OCI-LY1 (cell line): ENCODE data around the gene CD163L1.

Source experiments
- H2AFZ ChIP-seq: fragments of 200-600 bp; sonication (generic), shearing (Covaris generic); 2 replicates; pipeline ENCODE4 v1.6.0; 2014; ENCODE audit warnings: antibody characterized with exemption, mild to moderate bottlenecking, low read length
- H3F3A ChIP-seq: fragments of 200-600 bp; sonication (generic), shearing (Covaris generic); 2 replicates; pipeline ENCODE4 v1.6.0; 2014; ENCODE audit warnings: mild to moderate bottlenecking, antibody characterized with exemption, low read length, moderate library complexity; ENCODE audit not compliant: insufficient read depth
- H3K27ac ChIP-seq: fragments of 200-600 bp; sonication (generic); 2 replicates; pipeline ENCODE4 v1.5.1; 2014; ENCODE audit warnings: low read length, mixed run types, mild to moderate bottlenecking, low read depth; ENCODE audit not compliant: poor library complexity, severe bottlenecking
- H3K27me3 ChIP-seq: fragments of 200-600 bp; sonication (generic); 2 replicates; pipeline ENCODE4 v1.6.0; 2014; ENCODE audit warnings: antibody characterized with exemption, mild to moderate bottlenecking, low read length, moderate library complexity; ENCODE audit not compliant: insufficient read depth
- H3K36me3 ChIP-seq: fragments of 200-600 bp; sonication (generic); 2 replicates; pipeline ENCODE4 v1.6.1; 2014; ENCODE audit warnings: mild to moderate bottlenecking, antibody characterized with exemption, low read length, moderate library complexity, mixed read lengths; ENCODE audit not compliant: insufficient read depth
- H3K4me1 ChIP-seq: fragments of 200-600 bp; sonication (generic); 2 replicates; pipeline ENCODE4 v1.5.1; 2014; ENCODE audit warnings: mild to moderate bottlenecking, low read length, moderate library complexity; ENCODE audit not compliant: insufficient read depth, severe bottlenecking
- H3K4me2 ChIP-seq: fragments of 200-600 bp; sonication (generic), shearing (Covaris generic); 2 replicates; pipeline ENCODE4 v1.6.1; 2014; ENCODE audit warnings: low read length
- H3K4me3 ChIP-seq: fragments of 200-600 bp; sonication (generic); 2 replicates; pipeline ENCODE4 v1.5.1; 2014; ENCODE audit warnings: low read length, low read depth, mild to moderate bottlenecking, mixed read lengths; ENCODE audit not compliant: poor library complexity, severe bottlenecking
- H3K79me2 ChIP-seq: fragments of 200-600 bp; shearing (Covaris generic); 2 replicates; pipeline ENCODE4 v1.6.1; 2016; ENCODE audit warnings: mixed run types, low read length, mixed read lengths; ENCODE audit not compliant: insufficient read depth
- H3K9ac ChIP-seq: fragments of 200-600 bp; sonication (generic), shearing (Covaris generic); 2 replicates; pipeline ENCODE4 v1.6.1; 2014; ENCODE audit warnings: mild to moderate bottlenecking, low read length, mixed read lengths
- H3K9me2 ChIP-seq: fragments of 200-600 bp; sonication (generic), shearing (Covaris generic); 2 replicates; pipeline ENCODE4 v1.6.1; 2014; ENCODE audit warnings: low read depth, mild to moderate bottlenecking, low read length, mixed read lengths
- H3K9me3 ChIP-seq: fragments of 200-600 bp; shearing (Covaris generic); 2 replicates; pipeline ENCODE4 v1.6.1; 2014; ENCODE audit warnings: low read length, mixed read lengths
- H4K20me1 ChIP-seq: fragments of 200-600 bp; sonication (generic), shearing (Covaris generic); 2 replicates; pipeline ENCODE4 v1.6.0; 2016; ENCODE audit warnings: mild to moderate bottlenecking, low read length; ENCODE audit not compliant: insufficient read depth
- CTCF ChIP-seq: fragments of 200-600 bp; sonication (generic), shearing (Covaris generic); IDR thresholded peaks from 2 replicates; pipeline ENCODE4 v1.5.1; 2017; ENCODE audit warnings: mild to moderate bottlenecking, antibody characterized with exemption, low read length, moderate library complexity, mixed read lengths
- EZH2 ChIP-seq: fragments of 200-600 bp; sonication (generic), shearing (Covaris generic); IDR thresholded peaks from 2 replicates; pipeline ENCODE4 v1.8.0; 2017; ENCODE audit warnings: borderline replicate concordance, mixed run types, mild to moderate bottlenecking, antibody characterized with exemption, low read length, moderate library complexity, mixed read lengths

The CD163L1 gene

DNA sequence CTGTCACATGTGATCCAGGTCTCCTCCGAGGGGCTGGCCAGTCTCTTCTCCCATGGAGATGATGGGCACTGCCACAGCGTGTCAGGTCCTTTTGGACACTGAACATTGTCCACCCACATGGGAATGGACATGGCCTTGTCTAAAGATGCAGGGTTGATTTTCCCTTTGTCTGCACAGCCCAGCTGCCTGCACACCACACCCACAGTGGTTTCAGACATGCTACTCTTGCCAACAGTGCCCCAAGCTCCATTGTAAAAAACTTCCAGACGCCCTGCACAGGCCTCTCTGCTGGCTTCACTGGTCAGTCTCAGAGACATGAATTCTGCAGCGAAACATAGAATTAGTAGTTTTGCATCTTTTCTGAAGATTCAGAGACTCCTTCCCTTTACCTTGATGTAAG lies 41.1 kb upstream of the CD163L1 start:
- no peaks in the 10 kb centered on the region for H3K4me1 ChIP-seq
- no peak overlapping the region for H2AFZ ChIP-seq
- H3K27me3 ChIP-seq = no peaks in the 10 kb centered on the region
- H3K9me2 ChIP-seq = no peaks in the 10 kb centered on the region
- no peaks in the 10 kb centered on the region for H3K9me3 ChIP-seq
- TF ChIP-seq CTCF (no peak), EZH2 (no peak)
- no peak overlapping the region for H3K4me3 ChIP-seq
- H3K9ac ChIP-seq = no peak overlapping the region
- H3K79me2 ChIP-seq = no peaks in the 10 kb centered on the region
- H3K27ac ChIP-seq = no peak overlapping the region
- H3F3A ChIP-seq = no peaks in the 10 kb centered on the region
- H3K4me2 ChIP-seq = no peak overlapping the region
- no peaks in the 10 kb centered on the region for H4K20me1 ChIP-seq
- H3K36me3 ChIP-seq = no peaks in the 10 kb centered on the region

DNA sequence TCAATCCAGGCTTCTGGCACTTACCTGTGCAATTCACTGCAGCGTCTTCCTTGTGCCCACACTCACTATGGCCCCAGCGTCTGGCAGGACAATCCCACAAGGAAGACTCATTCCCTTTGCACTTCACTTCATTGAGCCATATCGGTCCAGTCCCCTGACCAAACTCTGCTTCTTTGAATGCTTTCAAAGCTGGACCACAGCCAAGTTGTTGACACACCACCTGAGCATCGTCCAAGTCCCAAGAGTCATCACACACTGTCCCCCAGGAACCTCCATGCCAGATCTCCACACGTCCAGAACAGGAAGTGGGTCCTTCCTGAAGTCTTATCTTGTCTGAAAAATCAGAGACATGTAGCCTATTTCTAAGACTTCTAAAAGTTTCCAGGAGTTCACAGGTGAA lies 39.4 kb upstream of the CD163L1 start:
- Histone ChIP-seq H4K20me1 (no peaks in the 10 kb centered on the region), H3F3A (no peaks in the 10 kb centered on the region), H3K9me3 (no peaks in the 10 kb centered on the region), H3K27me3 (no peaks in the 10 kb centered on the region), H3K4me2 (no peak overlapping the region), H3K27ac (no peak overlapping the region), H2AFZ (no peak overlapping the region), H3K36me3 (no peaks in the 10 kb centered on the region), H3K9me2 (no peaks in the 10 kb centered on the region), H3K4me1 (no peaks in the 10 kb centered on the region), H3K9ac (no peak overlapping the region), H3K79me2 (no peaks in the 10 kb centered on the region), H3K4me3 (no peak overlapping the region)
- TF ChIP-seq EZH2 = no peak
- no peak for TF ChIP-seq CTCF

- Histone ChIP-seq H3K4me3 (no peak overlapping the region), H3K36me3 (no peaks in the 10 kb centered on the region), H3K9ac (no peak overlapping the region), H2AFZ (no peak overlapping the region), H3K9me2 (no peaks in the 10 kb centered on the region), H4K20me1 (no peaks in the 10 kb centered on the region), H3K4me2 (no peak overlapping the region), H3K27me3 (no peaks in the 10 kb centered on the region), H3K79me2 (no peaks in the 10 kb centered on the region), H3F3A (no peaks in the 10 kb centered on the region), H3K4me1 (no peaks in the 10 kb centered on the region), H3K9me3 (no peaks in the 10 kb centered on the region), H3K27ac (no peak overlapping the region)
- TF ChIP-seq CTCF = no peak
- TF ChIP-seq EZH2 = no peak
These were observed 35.8 kb upstream of the CD163L1 start for GRCh38 chr12:7479771-7480170.
